ENCODE measurements around the gene GNL1. TPM values are rescaled to one million over a fixed set of nuclear protein-coding genes. Genes with fewer than 3 reads are reported as not detected.

Gene GNL1, protein sequence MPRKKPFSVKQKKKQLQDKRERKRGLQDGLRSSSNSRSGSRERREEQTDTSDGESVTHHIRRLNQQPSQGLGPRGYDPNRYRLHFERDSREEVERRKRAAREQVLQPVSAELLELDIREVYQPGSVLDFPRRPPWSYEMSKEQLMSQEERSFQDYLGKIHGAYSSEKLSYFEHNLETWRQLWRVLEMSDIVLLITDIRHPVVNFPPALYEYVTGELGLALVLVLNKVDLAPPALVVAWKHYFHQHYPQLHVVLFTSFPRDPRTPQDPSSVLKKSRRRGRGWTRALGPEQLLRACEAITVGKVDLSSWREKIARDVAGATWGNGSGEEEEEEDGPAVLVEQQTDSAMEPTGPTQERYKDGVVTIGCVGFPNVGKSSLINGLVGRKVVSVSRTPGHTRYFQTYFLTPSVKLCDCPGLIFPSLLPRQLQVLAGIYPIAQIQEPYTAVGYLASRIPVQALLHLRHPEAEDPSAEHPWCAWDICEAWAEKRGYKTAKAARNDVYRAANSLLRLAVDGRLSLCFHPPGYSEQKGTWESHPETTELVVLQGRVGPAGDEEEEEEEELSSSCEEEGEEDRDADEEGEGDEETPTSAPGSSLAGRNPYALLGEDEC
- total RNA-seq (2014; rRNA removed) (34.7 and 46.7 TPM in 2 replicates), Bru-seq, nascent RNA (percentile 85 among the genes with signal in this experiment), BruChase-seq, experiment 1, labeled RNA remaining after a 6-hour chase (percentile 93 among the genes with signal in this experiment), BruChase-seq, experiment 2, labeled RNA remaining after a 2-hour chase (percentile 90 among the genes with signal in this experiment)
- long read RNA-seq, full-length matches to known transcripts: 66 of 108 reads
- long read RNA-seq, partial matches to known transcripts: 37 of 108 reads
- long read RNA-seq, other reads (novel, unspliced or antisense): 5 of 108 reads

DNA sequence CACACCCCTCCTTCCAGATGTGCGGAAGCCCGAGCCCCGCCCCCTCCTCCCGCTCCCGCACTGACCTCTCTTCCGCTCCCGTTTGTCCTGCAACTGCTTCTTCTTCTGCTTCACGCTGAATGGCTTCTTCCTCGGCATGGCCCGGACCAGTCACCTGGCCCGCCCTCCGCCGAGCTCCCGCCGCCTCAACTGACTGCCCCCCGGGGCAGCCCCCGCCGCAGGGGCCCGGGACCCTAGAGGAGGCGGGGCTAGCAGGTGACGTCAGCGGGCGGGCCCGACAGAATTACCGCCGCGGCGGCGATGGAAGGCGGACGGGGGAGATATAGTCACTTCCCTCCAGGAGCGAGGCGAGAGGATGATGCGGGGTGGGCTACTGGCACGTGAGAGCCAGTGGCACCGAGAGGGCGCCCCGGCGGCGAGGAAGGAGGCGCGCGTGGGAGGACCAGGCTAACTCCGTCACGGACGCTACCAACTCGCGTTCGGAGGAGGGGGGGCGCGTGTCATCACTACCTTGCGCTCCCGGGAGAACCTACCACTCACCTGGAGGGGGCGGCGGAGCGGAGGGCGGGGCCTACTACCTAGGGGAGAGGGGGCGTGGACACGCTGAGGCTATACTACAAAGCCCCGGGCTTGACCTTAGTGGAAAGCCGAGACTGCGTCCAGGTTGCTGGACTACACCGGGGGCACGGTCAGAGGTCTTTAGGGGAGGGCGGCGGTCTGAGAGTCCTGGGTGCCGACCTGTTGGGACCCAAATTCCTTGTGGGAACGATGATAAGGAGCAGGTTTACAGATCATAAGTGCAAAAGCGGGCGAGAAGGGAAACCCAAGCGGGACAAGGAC is at the start of gene GNL1:
TSS of gene GNL1 (minus strand) at position 424 of the 840 bp plus-strand sequence. CDS start at position 138, 286 bp downstream.
- peak within 1 kb of the TSS; percentile 90 for H3K4me2 ChIP-seq (ENCODE audit: low read length)
- TF ChIP-seq EZH2phosphoT487 (IDR thresholded peaks at IDR 0.05; ENCODE audit: borderline replicate concordance, low read length): no peak
- TF ChIP-seq, protein P1, sequence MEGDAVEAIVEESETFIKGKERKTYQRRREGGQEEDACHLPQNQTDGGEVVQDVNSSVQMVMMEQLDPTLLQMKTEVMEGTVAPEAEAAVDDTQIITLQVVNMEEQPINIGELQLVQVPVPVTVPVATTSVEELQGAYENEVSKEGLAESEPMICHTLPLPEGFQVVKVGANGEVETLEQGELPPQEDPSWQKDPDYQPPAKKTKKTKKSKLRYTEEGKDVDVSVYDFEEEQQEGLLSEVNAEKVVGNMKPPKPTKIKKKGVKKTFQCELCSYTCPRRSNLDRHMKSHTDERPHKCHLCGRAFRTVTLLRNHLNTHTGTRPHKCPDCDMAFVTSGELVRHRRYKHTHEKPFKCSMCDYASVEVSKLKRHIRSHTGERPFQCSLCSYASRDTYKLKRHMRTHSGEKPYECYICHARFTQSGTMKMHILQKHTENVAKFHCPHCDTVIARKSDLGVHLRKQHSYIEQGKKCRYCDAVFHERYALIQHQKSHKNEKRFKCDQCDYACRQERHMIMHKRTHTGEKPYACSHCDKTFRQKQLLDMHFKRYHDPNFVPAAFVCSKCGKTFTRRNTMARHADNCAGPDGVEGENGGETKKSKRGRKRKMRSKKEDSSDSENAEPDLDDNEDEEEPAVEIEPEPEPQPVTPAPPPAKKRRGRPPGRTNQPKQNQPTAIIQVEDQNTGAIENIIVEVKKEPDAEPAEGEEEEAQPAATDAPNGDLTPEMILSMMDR (conservative IDR thresholded peaks at IDR 0.05; ENCODE audit: low read depth, low read length): no peak
- TF ChIP-seq EZH2 (IDR thresholded peaks at IDR 0.05; ENCODE audit: low read length, unreplicated experiment): no peak
- H3K79me2 ChIP-seq (ENCODE audit: low read length): peaks cover 41% of the 10 kb centered on the region
- intact Hi-C loops (cut with micrococcal nuclease): no loop called here
- peaks cover 6% of the 10 kb centered on the region; the same call in 1 of the 2 replicates for H3K36me3 ChIP-seq (ENCODE audit: low read depth, low read length)
- no peaks in the 10 kb centered on the region for H3K9me2 ChIP-seq (replicated peaks; ENCODE audit: low read length)
- no peaks in the 10 kb centered on the region for H3F3A ChIP-seq (ENCODE audit: low read length, unreplicated experiment)
- no peaks in the 10 kb centered on the region for H4K20me1 ChIP-seq (ENCODE audit: low read length)
- BruUV-seq (replicated peaks): no TSS peak
- DNase-seq (peak; percentile 93), ATAC-seq (peak; percentile 89)
- no peaks in the 10 kb centered on the region for H3K27me3 ChIP-seq (ENCODE audit: low read length)
- peak within 1 kb of the TSS; percentile 86 for H3K9ac ChIP-seq (ENCODE audit: low read length)
- peak within 1 kb of the TSS; percentile 77 for H3K4me3 ChIP-seq (ENCODE audit: low read length)
- peak within 1 kb of the TSS; percentile 99 for H2AFZ ChIP-seq (ENCODE audit: low read length)
- ChIA-PET CTCF (no interaction called here), POLR2A (ENCODE audit: unreplicated experiment) (interaction anchor here (0.6 to 1.6 kb wide), 2 partner anchors 44 to 59 kb away, joined by 4 to 6 read pairs; no protein-coding TSS in a partner anchor)
- no peaks in the 10 kb centered on the region for H3K9me3 ChIP-seq (ENCODE audit: low read length)
- peak within 1 kb of the TSS; percentile 77 for H3K27ac ChIP-seq (ENCODE audit: low read length)
- H3K4me1 ChIP-seq (ENCODE audit: insufficient read depth, low read length): peaks cover 20% of the 10 kb centered on the region

DNA sequence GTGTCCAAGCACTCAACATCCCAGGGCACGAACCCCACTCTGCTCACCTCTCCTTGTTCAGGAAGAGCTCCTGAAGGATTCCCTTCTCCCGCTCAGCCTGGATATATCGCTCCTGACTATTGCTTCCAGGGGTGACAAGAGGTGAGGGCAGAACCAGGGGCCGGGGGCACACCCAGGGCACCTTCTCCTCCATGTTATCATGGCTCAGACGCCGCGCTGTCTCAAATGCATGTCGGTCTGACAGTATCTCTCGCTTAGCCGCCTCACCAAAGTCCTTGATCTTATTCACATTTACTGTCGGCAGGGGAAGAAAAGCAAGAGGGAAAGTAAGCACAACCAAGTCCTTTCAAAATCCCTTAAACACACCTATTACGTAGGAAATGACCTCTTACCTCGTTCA is 47.7 kb upstream of the GNL1 start:
- no peak overlapping the region for H2AFZ ChIP-seq (ENCODE audit: low read length)
- H3K9me2 ChIP-seq (replicated peaks; ENCODE audit: low read length): no peaks in the 10 kb centered on the region
- ChIA-PET POLR2A (ENCODE audit: unreplicated experiment) (no interaction called here), CTCF (no interaction called here)
- no peaks in the 10 kb centered on the region for H3K79me2 ChIP-seq (ENCODE audit: low read length)
- TSS peak; percentile 11 for BruUV-seq (replicated peaks)
- H3K27ac ChIP-seq (ENCODE audit: low read length): no peak overlapping the region
- no peak overlapping the region for H3K4me3 ChIP-seq (ENCODE audit: low read length)
- H4K20me1 ChIP-seq (ENCODE audit: low read length): no peaks in the 10 kb centered on the region
- peaks cover 73% of the 10 kb centered on the region for H3K36me3 ChIP-seq (ENCODE audit: low read depth, low read length)
- H3K9me3 ChIP-seq (ENCODE audit: low read length): no peaks in the 10 kb centered on the region
- H3K9ac ChIP-seq (ENCODE audit: low read length): no peak overlapping the region
- peaks cover 6% of the 10 kb centered on the region for H3F3A ChIP-seq (ENCODE audit: low read length, unreplicated experiment)
- DNase-seq: no peak
- ATAC-seq: no peak
- H3K4me1 ChIP-seq (ENCODE audit: insufficient read depth, low read length): no peaks in the 10 kb centered on the region
- TF ChIP-seq, protein P1 (conservative IDR thresholded peaks at IDR 0.05; ENCODE audit: low read depth, low read length): no peak
- intact Hi-C loops (cut with micrococcal nuclease): no loop called here
- no peak overlapping the region for H3K4me2 ChIP-seq (ENCODE audit: low read length)
- H3K27me3 ChIP-seq (ENCODE audit: low read length): no peaks in the 10 kb centered on the region
